Measurements from ENCODE around the gene KRTAP12-3.

GRCh38 chr21:44619886-44620285, 37.8 kb upstream of the KRTAP12-3 start:
- TF ChIP-seq POLR2A (IDR thresholded peaks at IDR 0.05): no peak
- no peak for TF ChIP-seq CTCF (IDR thresholded peaks at IDR 0.05)
- TF ChIP-seq EP300 (IDR thresholded peaks at IDR 0.05): no peak
- no peak for TF ChIP-seq POLR2AphosphoS5 (IDR thresholded peaks at IDR 0.05)
